K562 (cell line): ENCODE results near the gene PSMA2. TPM values are rescaled to one million over a fixed set of nuclear protein-coding genes. Genes with fewer than 3 reads are reported as not detected.
A peak's percentile ranks its signal among the peaks of the same experiment; 100 is the strongest.

ENCODE experiments used
- ATF3 ChIP-seq, 2 experiments: fragments of 450-650 bp in 1 of 2; sonication (generic) in 1 of 2; formaldehyde crosslinking in 1 of 2; IDR thresholded peaks in 1 of 2; conservative IDR thresholded peaks in 1 of 2; 2 replicates each; pipeline versions ENCODE4 v1.6.1 to v1.8.1; 2016 to 2023; ENCODE audit warnings: mild to moderate bottlenecking in 2 of 2, moderate library complexity in 2 of 2, inconsistent platforms in 1 of 2, missing genetic modification reagents in 1 of 2
- ATF6 ChIP-seq: sonication (generic); formaldehyde crosslinking; IDR thresholded peaks from 2 replicates; pipeline ENCODE4 v1.4.0; 2020; ENCODE audit warnings: mild to moderate bottlenecking, missing genetic modification reagents
- CBX1 ChIP-seq: sonication (generic); IDR thresholded peaks from 2 replicates; pipeline ENCODE4 v1.6.1; 2016; ENCODE audit warnings: antibody characterized with exemption, low read depth, mild to moderate bottlenecking
- CREB1 ChIP-seq, 2 experiments: sonication (generic) in 1 of 2; formaldehyde crosslinking in 1 of 2; IDR thresholded peaks; 2 replicates each; pipeline versions ENCODE4 v1.6.1 to v1.8.0; 2012 to 2022; ENCODE audit warnings: inconsistent platforms in 1 of 2, mild to moderate bottlenecking in 1 of 2, missing genetic modification reagents in 1 of 2, moderate library complexity in 1 of 2
- ETV5 ChIP-seq: sonication (generic); formaldehyde crosslinking; IDR thresholded peaks from 2 replicates; pipeline ENCODE4 v1.4.0; 2020; ENCODE audit warnings: low read depth, mild to moderate bottlenecking, missing genetic modification reagents
- KAT8 ChIP-seq: fragments of 450-650 bp; IDR thresholded peaks from 2 replicates; pipeline ENCODE4 v1.6.1; 2016; ENCODE audit warnings: low read depth, mild to moderate bottlenecking
- XRCC3 ChIP-seq: fragments of 450-650 bp; IDR thresholded peaks from 2 replicates; pipeline ENCODE4 v1.6.1; 2017; ENCODE audit warnings: mild to moderate bottlenecking, moderate library complexity
- ZBTB1 ChIP-seq: sonication (generic); formaldehyde crosslinking; IDR thresholded peaks from 2 replicates; pipeline ENCODE4 v1.8.1; 2023; ENCODE audit warnings: missing genetic modification reagents, low read depth, mild to moderate bottlenecking, borderline replicate concordance
- ZBTB8A ChIP-seq: fragments of 450-650 bp; IDR thresholded peaks from 2 replicates; pipeline ENCODE4 v1.6.1; 2018; ENCODE audit warnings: mild to moderate bottlenecking, moderate library complexity; ENCODE audit not compliant: partially characterized antibody
- ZNF24 ChIP-seq: fragments of 450-650 bp; IDR thresholded peaks from 2 replicates; pipeline ENCODE4 v1.6.1; 2016
- ZNF311 ChIP-seq: fragments of 250-450 bp; sonication (Bioruptor Pico); IDR thresholded peaks from 2 replicates; pipeline ENCODE4 v1.4.0; 2020; ENCODE audit warnings: mild to moderate bottlenecking, moderate library complexity
- ZNF445 ChIP-seq: fragments of 250-450 bp; sonication (Bioruptor Pico); IDR thresholded peaks from 2 replicates; pipeline ENCODE4 v1.4.0; 2020; ENCODE audit warnings: low read depth, mild to moderate bottlenecking, moderate library complexity
- ZNF507 ChIP-seq: conservative IDR thresholded peaks from 2 replicates; pipeline ENCODE4 v1.6.1; 2017; ENCODE audit warnings: missing genetic modification characterization, missing compliant biosample characterization
- ZNF551 ChIP-seq: fragments of 250-450 bp; sonication (Bioruptor Pico); IDR thresholded peaks from 2 replicates; pipeline ENCODE4 v1.5.0; 2021; ENCODE audit warnings: mild to moderate bottlenecking, moderate library complexity
- ZNF764 ChIP-seq: fragments of 250-450 bp; sonication (Bioruptor Pico); IDR thresholded peaks from 2 replicates; pipeline ENCODE4 v1.4.0; 2020; ENCODE audit warnings: low read depth, mild to moderate bottlenecking, moderate library complexity
- polyA plus RNA-seq, 8 experiments: library from polyadenylated mRNA; depleted of rRNA in 4 of 8; stranded (reverse) in 5 of 8; unstranded in 3 of 8; fragments of >200 nt; fragmentation: Nextera tagmentation in 2 of 8; fragmentation: Illumina TruSeq in 1 of 8; extraction: Ambion mirVana in 2 of 8; extraction: Trizol in 1 of 8; gene quantifications; 2 replicates each; pipeline versions ENCODE4 v1.2.1 to v1.2.3, GENCODE V29; 2011 to 2014; ENCODE audit warnings: inconsistent platforms in 1 of 8, missing spikeins in 1 of 8
- total RNA-seq, 7 experiments: library from RNA; depleted of rRNA in 6 of 7; stranded (reverse); fragments of >200 nt in 6 of 7; fragmentation: Illumina TruSeq in 2 of 7; extraction: Trizol in 2 of 7; gene quantifications; 2 replicates each; pipeline versions ENCODE4 v1.2.1 to v1.2.3, GENCODE V29; 2011 to 2021; ENCODE audit warnings: low replicate concordance in 1 of 7
- TF ChIP-seq, protein P1 (sequence below): fragments of 450-650 bp; IDR thresholded peaks from 2 replicates; pipeline ENCODE4 v1.6.1; 2014; ENCODE audit warnings: low read depth, mild to moderate bottlenecking, moderate library complexity, borderline replicate concordance
- TF ChIP-seq, protein P2 (sequence below): sonication (generic); formaldehyde crosslinking; IDR thresholded peaks from 2 replicates; pipeline ENCODE4 v1.8.0; 2022; ENCODE audit warnings: mild to moderate bottlenecking, missing genetic modification reagents
- TF ChIP-seq, protein P3 (sequence below): fragments of 250-450 bp; sonication (Bioruptor Pico); IDR thresholded peaks from 2 replicates; pipeline ENCODE4 v1.5.0; 2022; ENCODE audit warnings: mild to moderate bottlenecking

PSMA2 gene
- total and polyA plus RNA-seq, 9 of the 15 experiments (the other 6 are each of a cell fraction or from before 2014, with no cell fraction given), result 91.7 to 1,070 (median 213) TPM

GRCh38 chr7:42945821-42946626, 14.1 kb upstream of the PSMA2 start (continued):
- TF ChIP-seq ATF6 (CRISPR knock-in tag) (no peak), ZNF24 (no peak), ZNF764 (no peak), ZNF445 (CRISPR knock-in tag) (no peak), ZNF311 (no peak), CREB1 (IDR thresholded peaks at IDR 0.05) (no peak), CREB1 (CRISPR knock-in tag; IDR thresholded peaks at IDR 0.05) (no peak), CBX1 (no peak), ETV5 (CRISPR knock-in tag) (no peak), ZBTB8A (no peak), ZBTB1 (CRISPR knock-in tag) (no peak), XRCC3 (no peak), ZNF507 (tag) (no peak), ZNF551 (CRISPR knock-in tag) (no peak), ATF3 (IDR thresholded peaks at IDR 0.05) (peak; percentile 46; the same call in 1 of the 2 replicates), ATF3 (CRISPR knock-in tag; conservative IDR thresholded peaks at IDR 0.05) (0 out of 2 replicates have a peak, but pooled peaks have one; percentile 44), KAT8 (no peak)
- TF ChIP-seq, protein P1, sequence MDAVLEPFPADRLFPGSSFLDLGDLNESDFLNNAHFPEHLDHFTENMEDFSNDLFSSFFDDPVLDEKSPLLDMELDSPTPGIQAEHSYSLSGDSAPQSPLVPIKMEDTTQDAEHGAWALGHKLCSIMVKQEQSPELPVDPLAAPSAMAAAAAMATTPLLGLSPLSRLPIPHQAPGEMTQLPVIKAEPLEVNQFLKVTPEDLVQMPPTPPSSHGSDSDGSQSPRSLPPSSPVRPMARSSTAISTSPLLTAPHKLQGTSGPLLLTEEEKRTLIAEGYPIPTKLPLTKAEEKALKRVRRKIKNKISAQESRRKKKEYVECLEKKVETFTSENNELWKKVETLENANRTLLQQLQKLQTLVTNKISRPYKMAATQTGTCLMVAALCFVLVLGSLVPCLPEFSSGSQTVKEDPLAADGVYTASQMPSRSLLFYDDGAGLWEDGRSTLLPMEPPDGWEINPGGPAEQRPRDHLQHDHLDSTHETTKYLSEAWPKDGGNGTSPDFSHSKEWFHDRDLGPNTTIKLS, result peak; percentile 40; the same call in 1 of the 2 replicates
- TF ChIP-seq, protein P2, sequence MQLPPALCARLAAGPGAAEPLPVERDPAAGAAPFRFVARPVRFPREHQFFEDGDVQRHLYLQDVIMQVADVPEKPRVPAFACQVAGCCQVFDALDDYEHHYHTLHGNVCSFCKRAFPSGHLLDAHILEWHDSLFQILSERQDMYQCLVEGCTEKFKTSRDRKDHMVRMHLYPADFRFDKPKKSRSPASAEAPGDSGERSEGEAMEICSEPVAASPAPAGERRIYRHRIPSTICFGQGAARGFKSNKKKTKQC, result no peak
- TF ChIP-seq, protein P3, sequence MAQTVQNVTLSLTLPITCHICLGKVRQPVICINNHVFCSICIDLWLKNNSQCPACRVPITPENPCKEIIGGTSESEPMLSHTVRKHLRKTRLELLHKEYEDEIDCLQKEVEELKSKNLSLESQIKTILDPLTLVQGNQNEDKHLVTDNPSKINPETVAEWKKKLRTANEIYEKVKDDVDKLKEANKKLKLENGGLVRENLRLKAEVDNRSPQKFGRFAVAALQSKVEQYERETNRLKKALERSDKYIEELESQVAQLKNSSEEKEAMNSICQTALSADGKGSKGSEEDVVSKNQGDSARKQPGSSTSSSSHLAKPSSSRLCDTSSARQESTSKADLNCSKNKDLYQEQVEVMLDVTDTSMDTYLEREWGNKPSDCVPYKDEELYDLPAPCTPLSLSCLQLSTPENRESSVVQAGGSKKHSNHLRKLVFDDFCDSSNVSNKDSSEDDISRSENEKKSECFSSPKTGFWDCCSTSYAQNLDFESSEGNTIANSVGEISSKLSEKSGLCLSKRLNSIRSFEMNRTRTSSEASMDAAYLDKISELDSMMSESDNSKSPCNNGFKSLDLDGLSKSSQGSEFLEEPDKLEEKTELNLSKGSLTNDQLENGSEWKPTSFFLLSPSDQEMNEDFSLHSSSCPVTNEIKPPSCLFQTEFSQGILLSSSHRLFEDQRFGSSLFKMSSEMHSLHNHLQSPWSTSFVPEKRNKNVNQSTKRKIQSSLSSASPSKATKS (CRISPR knock-in tag), result no peak
